Germinal center (tissue), 1 donor: Measurements from ENCODE around the gene TBX21.
A peak's percentile ranks its signal among the peaks of the same experiment; 100 is the strongest.

Source experiments
- DNase-seq: peaks from one replicate; pipeline ENCODE4 v3.0.0; 2012; ENCODE audit warnings: mixed read lengths, low spot score

The TBX21 gene

DNA sequence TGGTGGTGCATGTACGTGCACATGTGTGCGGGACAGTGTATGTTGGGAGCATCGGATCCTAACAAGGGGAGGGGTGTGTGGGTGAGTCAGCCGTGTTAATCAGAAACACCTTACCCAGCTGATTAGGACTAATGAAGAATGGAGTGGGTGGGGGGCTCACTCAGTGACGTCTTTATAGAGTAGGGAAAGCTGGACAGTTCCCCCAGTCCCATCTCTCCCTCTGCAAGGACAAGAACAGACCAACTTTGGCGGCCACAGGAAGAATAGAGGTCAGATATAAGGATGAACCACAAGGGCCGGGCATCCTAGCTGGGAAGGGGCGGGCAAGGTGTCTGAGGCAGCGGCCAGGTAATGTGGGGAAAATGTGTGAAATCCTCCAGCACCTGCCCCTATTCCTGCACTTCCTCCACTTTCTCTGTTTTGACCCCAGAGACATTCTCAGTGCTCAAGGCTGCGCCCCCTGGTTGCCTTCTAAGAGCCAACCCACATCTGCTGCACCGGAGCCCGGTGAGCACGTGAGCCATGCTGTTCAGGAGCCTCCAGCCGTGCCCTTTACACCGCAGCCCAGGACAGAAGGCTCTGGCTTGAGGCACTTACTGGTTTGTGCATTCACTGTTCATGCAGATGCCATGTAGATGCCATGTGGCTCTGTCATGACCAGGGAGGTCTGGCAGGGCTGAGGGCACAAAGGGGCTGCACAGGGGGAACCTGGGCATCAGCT lies 18.9 kb upstream of the TBX21 start:
- DNase-seq: peak; percentile 52

DNA sequence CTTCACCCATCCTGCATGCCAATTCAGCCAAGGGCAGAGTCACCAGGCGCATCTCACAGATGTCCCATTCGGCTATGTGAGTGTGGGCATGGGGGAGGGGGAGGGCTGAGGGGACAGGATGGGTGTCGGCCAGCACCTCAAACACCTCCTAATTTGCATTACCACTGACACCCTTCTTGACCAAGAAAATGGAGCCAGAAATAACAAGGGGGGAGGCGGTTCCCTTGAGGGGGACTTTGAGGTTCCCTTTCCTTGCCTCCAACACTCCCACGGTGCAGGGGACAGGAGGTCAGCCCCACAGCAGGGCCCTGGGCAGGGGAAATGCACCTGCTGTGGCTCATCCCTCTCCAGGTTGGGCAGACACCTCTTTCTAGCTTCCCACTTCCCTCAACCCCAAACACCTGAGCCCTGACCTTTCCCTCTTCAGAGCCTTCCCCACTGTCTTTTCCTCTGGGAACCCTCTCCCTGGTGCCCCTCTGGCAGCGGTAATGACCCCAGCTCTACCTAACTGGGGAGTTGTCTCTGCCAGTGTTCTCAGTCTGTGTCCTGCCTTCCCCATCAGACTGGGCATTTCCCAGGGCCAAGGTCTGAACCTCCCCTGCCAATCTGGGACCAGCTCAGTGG lies 18.2 kb upstream of the TBX21 start:
- DNase-seq: no peak

DNA sequence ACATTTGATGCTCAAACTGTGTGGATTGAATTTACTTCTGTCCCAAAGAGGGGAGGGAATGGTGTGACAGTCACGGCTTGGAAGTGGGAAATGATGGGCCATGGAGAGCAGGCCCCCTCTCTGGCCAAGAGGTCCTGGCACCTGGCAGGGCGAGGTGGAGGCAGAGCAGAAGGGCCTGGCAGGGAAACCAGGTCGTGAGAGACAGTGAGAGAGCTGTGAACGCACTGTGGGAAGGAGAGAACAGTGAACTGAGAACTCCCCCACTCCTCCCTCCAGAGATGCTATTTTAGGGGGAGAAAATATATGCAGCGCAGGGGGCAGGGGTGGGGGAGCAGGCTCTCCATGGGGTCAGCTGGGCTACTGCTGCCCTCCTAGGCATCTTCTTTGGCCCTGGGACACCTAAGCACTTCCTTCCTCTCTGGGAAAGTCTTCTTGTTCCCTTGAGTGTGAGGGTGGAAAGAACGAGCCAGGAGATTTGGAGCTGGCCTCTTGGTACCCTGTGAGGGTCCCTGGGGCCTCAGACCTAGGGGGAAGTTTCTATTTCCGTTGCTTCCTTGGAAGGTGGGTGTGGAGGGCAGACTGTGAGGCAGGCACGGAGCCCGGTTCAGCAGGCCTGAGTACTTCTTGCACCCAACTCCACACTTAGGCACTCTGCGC lies 17.2 kb upstream of the TBX21 start:
- DNase-seq: no peak

DNA sequence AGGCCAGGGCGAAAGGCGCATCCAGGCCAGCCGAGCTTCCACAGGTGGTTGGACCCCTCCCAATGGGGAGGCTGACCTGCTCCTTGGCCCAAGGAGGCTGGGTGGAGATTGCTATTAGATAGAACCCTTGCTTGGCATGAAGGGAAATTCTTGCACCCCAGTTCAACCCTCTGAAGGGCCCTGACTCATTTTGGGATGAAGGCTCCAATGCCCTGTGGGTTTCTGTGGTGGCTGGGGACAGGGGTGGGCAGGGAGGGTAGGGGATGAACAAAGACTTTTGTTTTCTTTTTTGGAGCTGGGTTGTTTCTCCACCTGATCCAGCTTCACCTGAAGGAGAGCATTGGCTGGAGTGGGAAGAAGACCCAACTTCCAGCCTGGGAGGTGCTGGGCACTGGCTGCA lies 16.7 kb upstream of the TBX21 start:
- DNase-seq: no peak

DNA sequence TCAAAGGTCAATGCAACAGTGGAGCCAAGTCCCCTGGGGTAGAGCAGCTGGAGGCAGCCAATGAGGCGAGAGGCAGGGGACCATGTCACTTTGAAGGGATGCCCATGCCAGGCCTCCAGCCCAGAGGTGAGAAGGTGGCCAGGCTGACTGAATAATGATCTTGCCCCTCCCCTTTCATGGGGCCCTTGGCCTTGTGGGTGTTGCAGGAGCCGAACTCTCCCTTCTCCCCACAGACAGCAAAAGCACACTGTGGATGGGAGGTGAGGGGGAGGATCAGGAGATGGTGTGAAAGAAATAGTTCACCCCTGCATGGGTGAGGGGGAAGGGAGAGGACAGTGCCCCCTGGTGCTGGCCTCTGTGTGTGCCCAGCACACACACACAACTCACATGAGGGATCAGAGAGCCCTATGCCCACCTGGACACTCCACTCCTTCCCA lies 15.8 kb upstream of the TBX21 start:
- DNase-seq: no peak

DNA sequence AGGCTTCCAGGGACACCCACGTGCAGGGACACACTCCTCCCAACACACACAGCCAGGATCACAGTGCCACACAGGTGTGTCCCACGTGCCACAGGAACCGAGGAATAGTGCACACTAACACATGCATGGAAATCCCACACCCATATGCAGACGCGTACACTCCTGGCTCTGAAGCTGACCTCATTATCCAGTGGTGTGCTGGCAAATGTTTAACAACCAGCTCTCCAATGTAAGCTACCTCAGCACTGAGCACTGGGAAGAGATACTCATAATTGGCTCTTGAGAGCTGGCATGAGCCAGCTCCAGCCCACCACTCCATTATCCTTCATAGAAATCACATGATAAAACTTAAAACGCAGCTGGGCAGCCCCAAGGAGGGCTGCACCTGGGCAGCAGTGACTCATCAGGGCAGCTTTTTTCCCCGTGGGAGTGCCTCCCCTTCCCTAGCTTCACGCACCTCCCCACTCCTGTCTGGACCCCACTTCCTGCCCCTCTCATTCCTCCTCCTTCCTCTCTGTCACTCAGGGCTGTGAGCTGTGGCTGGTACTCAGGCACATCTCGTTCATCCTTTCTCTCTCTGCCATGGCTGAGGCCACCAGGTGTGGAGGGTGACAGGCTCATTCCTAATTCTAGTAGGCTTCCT lies 14.9 kb upstream of the TBX21 start:
- DNase-seq: no peak

DNA sequence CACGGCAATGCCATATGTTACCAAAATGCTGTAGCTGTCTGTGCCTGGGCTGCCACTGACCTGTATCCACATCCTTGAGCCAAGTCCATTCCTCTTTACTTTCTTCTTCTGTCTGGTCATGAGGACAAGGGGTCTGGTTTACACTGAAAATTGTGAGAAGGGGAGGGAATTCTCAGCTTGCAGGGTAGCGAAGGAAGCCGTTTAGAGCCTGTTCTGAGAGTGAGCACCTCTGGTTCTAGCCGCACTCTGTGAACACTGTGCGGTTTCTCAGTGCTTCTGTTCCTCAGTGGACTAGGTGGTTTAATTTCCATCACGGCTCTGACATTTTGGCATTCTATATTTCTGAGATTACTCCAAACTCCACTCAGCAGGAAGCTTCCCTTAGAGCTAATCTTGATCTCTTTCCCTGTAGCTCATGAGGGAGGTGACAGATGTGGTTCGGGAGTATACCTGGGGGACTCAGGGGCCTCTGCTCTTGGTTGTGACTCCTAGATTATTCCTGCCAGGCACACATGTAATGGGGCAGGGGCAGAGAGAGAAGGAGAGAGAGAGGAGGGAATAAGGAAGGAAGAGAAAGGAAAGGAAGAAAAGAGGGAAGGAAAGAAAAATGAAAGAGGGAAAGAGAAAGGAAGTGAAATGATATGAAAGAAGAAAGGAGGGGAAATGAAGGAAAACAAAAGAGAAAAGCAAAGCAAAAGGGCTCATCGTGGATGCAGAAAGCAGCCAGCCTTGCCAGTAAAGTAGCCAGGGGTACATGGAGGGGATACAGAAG lies 14.2 kb upstream of the TBX21 start:
- no peak for DNase-seq

DNA sequence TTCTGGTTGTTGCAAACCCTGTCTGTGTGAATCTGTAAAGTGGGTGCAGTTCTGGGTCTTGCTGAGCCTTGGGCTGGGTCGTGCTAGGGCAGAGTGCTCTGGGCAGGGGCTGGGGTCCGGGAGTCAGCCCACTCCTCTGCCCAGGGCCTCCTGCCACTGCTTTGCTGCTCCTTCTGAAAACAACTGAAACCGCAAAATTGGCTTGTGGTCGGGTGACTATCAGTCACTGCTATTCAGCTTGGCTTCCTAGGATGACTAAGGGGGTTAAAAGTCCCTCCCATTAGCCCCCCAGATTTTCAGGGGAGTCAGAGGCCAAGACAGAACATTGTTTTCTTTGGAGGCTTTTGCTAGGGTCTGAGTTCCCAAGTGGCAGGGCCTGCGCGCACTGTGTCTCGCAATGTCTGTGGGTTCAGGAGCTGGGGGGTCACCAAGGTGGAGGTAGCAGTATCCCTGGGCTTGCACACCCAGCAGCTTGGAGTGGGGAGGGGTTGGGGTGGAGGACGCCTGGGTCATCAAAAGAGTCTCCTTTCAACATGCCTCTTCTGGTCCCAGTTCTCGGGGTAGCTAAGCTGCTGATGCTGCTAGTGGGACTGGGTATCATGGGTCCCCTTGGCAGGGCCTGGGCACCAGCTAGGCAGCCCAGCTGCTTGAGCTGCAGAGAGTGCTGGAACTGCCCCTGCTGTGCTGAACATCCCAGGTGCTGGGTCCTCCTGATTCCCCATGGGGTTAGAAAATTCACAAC lies 13.5 kb upstream of the TBX21 start:
- DNase-seq: no peak

DNA sequence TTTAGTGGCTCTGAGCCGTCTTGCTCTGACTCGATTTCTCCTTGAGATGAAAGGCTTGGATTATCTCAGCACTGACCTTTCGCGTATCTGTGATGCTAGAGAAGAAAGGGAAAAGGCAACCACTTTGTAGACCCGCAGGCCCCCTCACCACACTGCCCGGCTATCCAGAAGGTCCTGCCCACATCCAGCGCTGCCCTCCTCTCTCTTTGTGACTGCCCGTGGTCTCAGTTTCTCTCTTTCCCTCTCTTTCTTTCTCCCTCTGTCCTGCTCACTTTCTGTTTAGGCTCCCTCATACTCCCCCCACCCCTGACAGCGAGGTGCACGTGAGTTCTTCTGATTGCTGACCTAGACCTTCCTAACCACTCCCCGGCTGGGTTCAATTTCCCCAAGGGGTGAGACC lies 12.8 kb upstream of the TBX21 start:
- DNase-seq: no peak

DNA sequence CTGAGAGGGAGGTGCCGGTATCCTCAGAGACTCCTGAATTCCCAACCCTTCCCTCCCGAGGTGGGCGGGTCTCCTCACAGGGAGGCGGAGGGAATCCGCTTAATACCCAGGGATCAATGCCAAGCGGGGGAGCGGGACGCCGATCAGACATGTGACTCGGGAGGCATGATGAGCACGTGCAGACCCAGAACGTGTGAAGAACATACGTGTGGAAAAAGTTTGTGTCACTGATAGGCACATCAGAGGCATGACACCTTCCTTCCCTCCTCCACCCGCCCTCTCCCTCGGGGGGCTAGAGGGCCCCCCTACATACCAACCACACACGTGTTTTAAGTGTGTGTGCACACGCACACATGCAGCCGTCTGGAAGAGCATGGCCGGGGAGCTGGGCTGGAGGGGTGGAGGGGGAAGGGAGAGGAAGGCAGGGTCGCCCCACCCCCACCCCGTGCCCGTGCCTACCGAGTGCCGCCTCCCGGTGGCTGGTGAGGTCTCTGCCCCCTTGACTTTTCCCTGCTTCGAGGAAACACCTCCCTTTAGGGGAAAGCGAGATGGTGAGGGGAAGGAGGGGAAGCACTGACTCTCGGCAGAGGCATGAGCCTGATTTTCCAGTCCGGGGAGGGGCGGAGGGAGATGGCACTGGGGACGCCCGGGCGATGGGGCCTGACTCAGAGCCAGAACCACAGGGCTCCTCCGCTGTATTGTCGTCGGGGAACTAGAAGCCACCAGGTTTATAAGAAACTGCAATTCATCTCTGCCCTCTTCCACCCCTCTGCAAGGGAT lies 12.1 kb upstream of the TBX21 start:
- DNase-seq: no peak

DNA sequence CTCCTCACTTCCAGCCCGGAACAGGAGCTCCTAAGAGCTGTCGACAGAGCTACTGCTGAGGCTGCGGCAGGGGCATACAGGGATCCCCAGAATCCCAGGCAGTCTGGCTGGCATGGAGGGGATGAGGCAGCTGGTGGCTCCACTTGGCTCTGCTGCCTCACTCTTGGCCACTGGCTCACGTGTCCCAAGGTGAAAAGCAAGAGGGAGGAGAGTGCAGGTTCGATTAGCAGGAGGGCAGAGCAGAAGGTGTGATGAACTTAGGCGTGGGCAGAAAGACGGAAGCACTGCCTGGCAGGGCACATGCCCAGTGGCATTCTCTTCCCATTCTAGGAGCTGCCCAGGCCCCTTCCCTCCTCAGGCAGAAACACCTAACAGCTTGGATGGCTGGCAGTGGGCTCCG lies 11.3 kb upstream of the TBX21 start:
- DNase-seq: no peak

DNA sequence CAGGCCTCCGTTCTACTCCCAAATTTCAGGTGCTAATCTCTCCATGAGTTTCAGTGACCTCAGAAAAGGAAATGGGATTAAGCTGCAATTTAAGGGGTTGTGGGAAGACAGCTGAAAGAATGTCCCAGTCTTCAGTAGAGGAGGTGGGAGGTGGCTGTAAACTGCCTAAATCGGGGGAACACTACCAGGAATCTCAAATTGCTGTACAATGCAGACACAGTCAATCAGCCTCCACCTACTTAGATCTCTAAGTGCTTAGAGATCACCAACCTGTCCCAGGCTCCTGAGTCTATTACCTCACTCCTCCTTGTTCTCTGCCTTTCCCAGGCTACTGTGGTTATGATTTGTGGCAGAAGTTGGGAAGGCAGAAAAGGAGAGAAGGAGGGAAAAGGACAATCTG lies 8.3 kb upstream of the TBX21 start:
- no peak for DNase-seq

DNA sequence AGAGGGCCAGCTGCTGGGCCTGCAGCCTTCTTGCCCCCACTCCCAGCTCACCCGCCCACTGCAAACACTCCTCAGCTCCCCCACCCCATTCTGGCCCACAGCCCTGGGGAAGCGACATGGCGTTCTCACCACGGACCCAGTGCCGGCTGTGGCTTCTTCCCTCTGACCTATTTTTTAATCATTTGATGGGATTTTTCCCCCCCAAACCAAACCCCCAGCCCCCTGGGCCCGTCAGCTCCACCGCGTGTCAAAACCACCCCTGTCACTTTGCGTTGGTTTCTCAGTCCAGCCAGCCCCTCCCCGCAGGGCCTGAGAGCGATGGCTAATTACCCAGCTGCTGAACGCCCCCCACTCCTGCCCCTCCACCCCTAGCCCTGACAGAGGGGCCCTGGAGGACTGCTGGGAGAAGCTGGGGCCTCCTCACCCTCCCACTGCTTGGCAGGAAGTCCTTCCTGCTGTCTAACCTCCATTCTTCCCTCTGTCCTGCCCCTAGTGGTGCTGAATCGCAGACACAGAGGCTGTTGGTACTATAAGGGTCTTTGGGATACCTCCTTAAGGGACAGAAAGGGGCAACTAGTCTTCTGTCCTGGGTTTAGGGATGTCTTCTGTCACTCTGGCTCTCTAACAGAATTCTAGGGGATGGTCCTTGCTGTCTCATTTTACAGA lies 7.5 kb upstream of the TBX21 start:
- DNase-seq: no peak

DNA sequence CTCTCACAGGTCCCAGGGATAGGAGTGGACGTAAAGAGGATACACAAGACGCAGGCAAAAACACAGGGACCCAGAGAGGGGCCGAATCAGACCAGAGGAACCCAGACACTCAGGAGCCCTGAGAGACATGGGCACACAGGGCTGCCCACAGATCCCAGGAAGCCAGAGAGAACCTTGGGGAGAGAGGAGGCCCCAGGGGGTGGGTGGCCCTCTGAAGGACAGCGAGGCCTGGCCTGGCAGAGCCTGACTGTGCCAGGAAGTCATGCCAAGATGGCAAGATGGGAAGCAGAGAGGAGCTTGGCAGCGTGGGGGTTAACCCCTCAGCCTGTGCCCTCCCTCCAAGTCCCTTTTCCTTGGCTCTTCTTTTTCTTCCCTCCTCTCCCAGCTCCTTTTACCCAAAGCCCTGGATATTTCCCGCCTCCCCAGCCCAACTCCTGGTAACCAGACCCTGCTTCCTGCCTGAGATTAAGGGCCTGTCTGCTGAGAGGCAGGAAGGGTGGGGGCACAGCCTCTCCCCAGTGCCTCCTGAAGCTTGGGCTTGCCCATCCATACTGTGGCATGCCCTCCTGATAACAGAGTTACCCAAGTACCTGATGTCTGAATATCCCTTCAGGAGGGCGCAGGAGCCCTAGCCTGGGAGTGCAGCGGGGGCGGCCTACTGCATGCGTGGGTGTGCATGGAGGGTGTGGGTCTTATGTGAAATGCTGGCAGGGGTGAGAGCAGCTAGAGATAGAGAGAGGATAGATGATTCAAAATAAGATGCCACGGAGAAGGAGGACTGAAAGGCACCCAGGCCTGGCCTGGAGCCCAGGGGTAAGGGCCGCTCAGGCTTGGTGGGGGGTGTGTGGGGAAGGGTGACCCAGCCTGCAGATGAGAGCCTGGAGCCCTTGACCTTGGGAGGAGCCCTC lies 6.0 kb upstream of the TBX21 start:
- no peak for DNase-seq

DNA sequence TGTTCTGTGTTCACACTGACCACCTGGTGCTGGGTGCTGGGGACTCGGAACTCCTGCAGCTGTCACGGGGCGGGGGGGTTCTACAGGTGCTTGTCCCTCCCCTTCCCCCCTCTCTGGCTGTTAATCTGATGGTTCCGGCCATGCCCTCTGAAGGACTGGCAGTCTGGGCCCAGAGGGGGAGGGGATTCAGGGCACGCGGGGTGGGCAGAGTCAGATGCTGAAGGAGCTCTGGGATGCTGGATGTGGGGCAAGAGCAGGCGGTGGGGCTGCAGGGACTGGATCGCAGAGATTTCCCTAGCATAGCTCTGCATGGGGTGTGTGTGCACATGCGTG lies 5.4 kb upstream of the TBX21 start:
- DNase-seq: no peak

DNA sequence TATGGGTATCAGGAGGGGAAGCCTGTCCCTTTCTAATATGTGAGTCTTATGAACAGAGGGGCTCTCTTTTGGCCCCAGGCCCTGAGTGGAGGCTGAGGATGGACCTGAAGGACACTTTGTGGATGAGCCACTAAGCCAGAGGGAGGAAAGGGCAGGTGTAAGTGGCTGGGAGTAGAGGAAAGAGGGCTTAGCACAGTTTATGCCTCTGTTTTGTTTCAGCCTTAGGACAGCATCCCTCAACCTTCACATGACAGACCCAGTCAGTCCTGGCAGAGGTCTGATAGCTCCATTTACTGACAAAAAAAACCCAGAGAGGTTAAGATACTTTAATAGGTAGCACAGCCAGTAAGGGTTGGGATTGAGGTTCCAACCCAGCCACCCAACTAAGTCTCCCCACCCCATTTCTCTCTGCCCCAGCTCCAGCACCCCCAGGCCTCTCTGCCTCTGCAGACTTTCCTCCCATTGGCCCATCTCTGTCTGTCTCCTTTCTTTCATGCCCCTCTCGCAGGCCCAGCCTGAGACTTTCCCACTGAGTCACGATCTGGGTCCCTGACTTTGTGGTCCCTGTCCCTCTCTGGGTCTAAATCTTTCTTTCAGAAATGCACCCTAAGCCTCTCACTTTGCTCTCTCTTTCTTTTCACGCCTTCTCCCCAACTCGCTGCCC lies 4.7 kb upstream of the TBX21 start:
- no peak for DNase-seq

DNA sequence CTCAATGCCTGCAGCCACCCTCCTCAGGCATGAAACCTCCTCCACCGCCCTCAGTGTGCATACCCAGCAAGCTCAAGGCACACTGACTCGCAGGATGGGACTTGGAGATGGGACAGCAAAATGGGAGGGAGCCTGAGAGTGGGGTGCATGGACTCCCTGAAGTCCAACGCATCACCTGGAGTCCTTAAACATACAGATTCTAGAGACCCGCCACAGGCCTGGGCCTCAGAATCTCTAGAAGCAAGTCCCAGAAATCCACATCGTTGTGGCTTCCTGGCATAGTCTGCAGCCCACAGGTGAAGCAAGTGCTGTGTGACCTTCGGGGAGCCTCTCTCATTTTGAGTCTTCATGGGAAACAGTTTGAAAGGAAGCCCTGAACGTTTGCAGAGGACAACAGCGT lies 3.6 kb upstream of the TBX21 start:
- DNase-seq: no peak

DNA sequence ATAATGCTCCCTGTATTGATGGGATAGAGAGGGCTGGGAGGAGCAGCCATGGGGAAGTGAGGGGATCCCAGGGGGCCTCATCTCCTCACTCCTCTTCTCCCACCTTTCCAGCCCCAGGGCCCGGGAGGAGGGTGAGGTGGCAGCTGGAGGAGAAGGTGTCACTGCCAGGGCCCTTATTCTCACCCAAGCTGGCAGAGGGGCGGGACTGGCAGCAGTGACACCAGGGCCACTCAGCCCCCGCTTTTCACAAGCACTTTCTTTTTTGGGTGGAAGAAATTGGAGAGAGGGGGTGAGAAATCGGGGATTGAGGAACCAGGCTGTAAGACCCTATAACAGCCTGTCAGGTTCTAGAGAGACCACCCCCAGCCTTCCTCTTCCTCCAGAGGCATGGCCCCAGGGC lies 2.4 kb upstream of the TBX21 start:
- no peak for DNase-seq

DNA sequence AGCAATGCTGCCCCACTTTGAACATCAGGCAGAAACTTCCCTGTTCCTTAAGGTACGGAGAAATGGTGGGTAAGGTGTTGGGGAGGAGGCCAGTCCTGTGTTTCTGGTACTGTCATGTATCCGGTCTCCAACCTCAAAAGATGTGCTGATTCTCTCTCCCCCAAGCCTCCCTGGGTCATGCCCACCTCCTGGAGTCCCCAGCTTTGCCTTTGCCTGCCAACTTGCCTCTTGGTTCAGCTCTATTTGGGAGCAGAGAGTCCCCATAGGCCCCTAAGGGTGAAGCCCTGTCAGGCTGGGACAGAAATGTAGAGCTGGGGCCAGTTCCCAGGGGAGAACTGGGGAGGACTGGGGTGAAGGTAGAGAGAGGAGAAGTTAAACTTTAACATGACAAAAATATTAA lies 1.6 kb upstream of the TBX21 start:
- DNase-seq: no peak
